ENCODE measurements around the gene GNG14. TPM values are rescaled to one million over a fixed set of nuclear protein-coding genes. Genes with fewer than 3 reads are reported as not detected.

Gene GNG14
- total and polyA plus RNA-seq, 2 of the 13 experiments (the other 11 are each of a cell fraction or from before 2014, with no cell fraction given): not detected

DNA sequence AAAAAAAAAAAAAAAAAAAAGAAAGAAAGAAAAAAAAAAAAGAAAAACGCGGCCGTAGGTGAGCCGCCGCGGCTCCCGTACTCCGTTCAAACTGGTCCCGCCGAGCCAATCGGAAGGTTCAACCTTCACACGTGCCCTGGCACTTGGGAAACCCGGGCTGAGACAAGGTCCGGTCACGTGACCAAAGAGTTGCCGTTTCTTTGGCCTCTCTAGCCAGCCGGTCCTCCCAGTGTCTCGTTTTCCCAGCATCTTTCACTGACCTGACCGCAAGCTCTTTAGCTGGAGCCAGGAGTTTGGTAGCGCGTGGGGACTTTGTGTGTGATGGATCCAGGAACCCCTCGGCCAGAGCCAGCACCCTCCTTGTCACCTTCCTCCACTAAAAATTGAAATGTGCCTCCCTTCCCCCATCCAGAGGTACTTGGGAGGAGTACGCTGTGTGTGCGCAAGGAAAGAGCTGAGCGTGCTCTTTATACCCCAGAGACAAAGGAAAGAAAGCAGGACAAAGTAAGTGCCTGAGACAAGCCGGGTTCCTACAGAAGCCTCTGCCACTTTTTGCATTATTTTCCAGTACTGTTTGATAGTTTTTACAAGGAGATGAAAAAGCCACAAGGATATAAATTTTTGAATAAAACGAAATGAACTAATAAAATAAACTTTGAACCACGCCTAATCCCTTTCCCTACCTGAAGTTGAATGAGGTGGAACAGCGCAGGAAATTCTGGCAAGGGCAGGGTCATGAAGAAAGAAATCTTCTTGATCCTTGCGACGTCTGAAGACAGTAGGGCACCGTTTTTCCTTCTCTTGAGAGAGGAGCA lies 35.0 kb downstream of the GNG14 start (continued):
- TF ChIP-seq TBX2 (CRISPR knock-in tag; IDR thresholded peaks at IDR 0.05; ENCODE audit: borderline replicate concordance) (no peak; the same call in 1 of the 2 replicates), HMG20B (CRISPR knock-in tag; conservative IDR thresholded peaks at IDR 0.05) (no peak), ZBTB44 (CRISPR knock-in tag; IDR thresholded peaks at IDR 0.05) (no peak), ZNF83 (CRISPR knock-in tag; IDR thresholded peaks at IDR 0.05; ENCODE audit: borderline replicate concordance) (no peak), MTA1 (CRISPR knock-in tag; IDR thresholded peaks at IDR 0.05; ENCODE audit: borderline replicate concordance) (no peak), ZNF460 (CRISPR knock-in tag; IDR thresholded peaks at IDR 0.05; ENCODE audit: borderline replicate concordance) (no peak), BRF2 (CRISPR knock-in tag; IDR thresholded peaks at IDR 0.05) (no peak), BRD4 (CRISPR knock-in tag; IDR thresholded peaks at IDR 0.05) (peak; percentile 61; the same call in 1 of the 2 replicates), PHF20 (CRISPR knock-in tag; IDR thresholded peaks at IDR 0.05) (peak; percentile 85), SMARCC2 (IDR thresholded peaks at IDR 0.05) (no peak), JUNB (CRISPR knock-in tag; IDR thresholded peaks at IDR 0.05; ENCODE audit: borderline replicate concordance) (no peak), ZMYM2 (CRISPR knock-in tag; IDR thresholded peaks at IDR 0.05) (no peak), SOX6 (IDR thresholded peaks at IDR 0.05) (no peak), SOX6 (CRISPR knock-in tag; IDR thresholded peaks at IDR 0.05) (no peak), KDM5A (IDR thresholded peaks at IDR 0.05; ENCODE audit: borderline replicate concordance, low read length) (peak; percentile 50; the same call in 1 of the 2 replicates), ZNF878 (CRISPR knock-in tag; IDR thresholded peaks at IDR 0.05) (no peak), ELF4 (CRISPR knock-in tag; IDR thresholded peaks at IDR 0.05; ENCODE audit: borderline replicate concordance) (no peak), TGIF2 (CRISPR knock-in tag; IDR thresholded peaks at IDR 0.05) (peak; percentile 68), ZNF451 (CRISPR knock-in tag; IDR thresholded peaks at IDR 0.05) (no peak), SP140L (CRISPR knock-in tag; IDR thresholded peaks at IDR 0.05; ENCODE audit: borderline replicate concordance) (no peak), ZNF121 (CRISPR knock-in tag; IDR thresholded peaks at IDR 0.05) (no peak), KLF11 (CRISPR knock-in tag; IDR thresholded peaks at IDR 0.05) (no peak), ZNF12 (CRISPR knock-in tag; IDR thresholded peaks at IDR 0.05) (no peak)
- TF ChIP-seq, protein P1, sequence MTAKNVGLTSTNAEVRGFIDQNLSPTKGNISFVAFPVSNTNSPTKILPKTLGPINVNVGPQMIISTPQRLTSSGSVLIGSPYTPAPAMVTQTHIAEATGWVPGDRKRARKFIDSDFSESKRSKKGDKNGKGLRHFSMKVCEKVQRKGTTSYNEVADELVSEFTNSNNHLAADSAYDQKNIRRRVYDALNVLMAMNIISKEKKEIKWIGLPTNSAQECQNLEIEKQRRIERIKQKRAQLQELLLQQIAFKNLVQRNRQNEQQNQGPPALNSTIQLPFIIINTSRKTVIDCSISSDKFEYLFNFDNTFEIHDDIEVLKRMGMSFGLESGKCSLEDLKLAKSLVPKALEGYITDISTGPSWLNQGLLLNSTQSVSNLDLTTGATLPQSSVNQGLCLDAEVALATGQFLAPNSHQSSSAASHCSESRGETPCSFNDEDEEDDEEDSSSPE (CRISPR knock-in tag; IDR thresholded peaks at IDR 0.05): peak; percentile 89
- TF ChIP-seq, protein P2, sequence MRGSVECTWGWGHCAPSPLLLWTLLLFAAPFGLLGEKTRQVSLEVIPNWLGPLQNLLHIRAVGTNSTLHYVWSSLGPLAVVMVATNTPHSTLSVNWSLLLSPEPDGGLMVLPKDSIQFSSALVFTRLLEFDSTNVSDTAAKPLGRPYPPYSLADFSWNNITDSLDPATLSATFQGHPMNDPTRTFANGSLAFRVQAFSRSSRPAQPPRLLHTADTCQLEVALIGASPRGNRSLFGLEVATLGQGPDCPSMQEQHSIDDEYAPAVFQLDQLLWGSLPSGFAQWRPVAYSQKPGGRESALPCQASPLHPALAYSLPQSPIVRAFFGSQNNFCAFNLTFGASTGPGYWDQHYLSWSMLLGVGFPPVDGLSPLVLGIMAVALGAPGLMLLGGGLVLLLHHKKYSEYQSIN (CRISPR knock-in tag; IDR thresholded peaks at IDR 0.05; ENCODE audit: borderline replicate concordance): no peak
